Ishikawa (cell line): ENCODE data around the gene GRM7.

Experiments used
- CEBPB ChIP-seq: IDR thresholded peaks from 2 replicates; pipeline ENCODE4 v1.6.1; 2012
- EP300 ChIP-seq: IDR thresholded peaks from 2 replicates; pipeline ENCODE4 v1.6.1; 2012; ENCODE audit warnings: borderline replicate concordance
- MAX ChIP-seq: IDR thresholded peaks from 2 replicates; pipeline ENCODE4 v1.6.1; 2012
- NFIC ChIP-seq: IDR thresholded peaks from 2 replicates; pipeline ENCODE4 v1.6.1; 2012
- RAD21 ChIP-seq: IDR thresholded peaks from 2 replicates; pipeline ENCODE4 v1.6.1; 2012; ENCODE audit warnings: low read depth
- REST ChIP-seq: IDR thresholded peaks from 2 replicates; pipeline ENCODE4 v1.6.1; 2012; ENCODE audit warnings: low read depth, mild to moderate bottlenecking
- TAF1 ChIP-seq: IDR thresholded peaks from 2 replicates; pipeline ENCODE4 v1.6.1; 2012; ENCODE audit warnings: low read depth, mild to moderate bottlenecking
- TEAD4 ChIP-seq: IDR thresholded peaks from 2 replicates; pipeline ENCODE4 v1.6.1; 2012

- TF ChIP-seq REST (no peak), EP300 (no peak), TEAD4 (no peak), NFIC (no peak), RAD21 (no peak), CEBPB (no peak), TAF1 (no peak), MAX (no peak)
Observed at GRCh38 chr3:7504886-7505775, 644.2 kb downstream of the GRM7 start.
